ENCODE results near the gene S100B.

S100B gene

DNA sequence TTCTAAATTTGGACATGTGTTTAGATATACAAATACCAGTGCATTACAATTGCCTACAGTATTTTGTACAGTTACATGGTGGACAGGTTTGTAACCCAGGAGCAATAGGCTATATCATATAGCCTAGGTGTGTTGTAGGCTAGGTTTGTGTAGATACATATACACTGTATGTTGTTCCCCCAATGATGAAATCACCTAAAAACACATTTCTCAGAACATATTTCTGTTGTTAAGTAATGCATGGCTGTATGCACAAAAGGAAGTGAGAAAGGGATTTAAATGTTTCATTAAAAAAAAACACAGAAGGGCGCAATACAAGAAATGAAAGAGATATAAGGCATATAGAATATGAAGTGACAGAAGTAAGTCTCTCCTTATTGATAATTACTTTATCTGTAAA is 32.0 kb downstream of the S100B start:
- TF ChIP-seq, protein P1, sequence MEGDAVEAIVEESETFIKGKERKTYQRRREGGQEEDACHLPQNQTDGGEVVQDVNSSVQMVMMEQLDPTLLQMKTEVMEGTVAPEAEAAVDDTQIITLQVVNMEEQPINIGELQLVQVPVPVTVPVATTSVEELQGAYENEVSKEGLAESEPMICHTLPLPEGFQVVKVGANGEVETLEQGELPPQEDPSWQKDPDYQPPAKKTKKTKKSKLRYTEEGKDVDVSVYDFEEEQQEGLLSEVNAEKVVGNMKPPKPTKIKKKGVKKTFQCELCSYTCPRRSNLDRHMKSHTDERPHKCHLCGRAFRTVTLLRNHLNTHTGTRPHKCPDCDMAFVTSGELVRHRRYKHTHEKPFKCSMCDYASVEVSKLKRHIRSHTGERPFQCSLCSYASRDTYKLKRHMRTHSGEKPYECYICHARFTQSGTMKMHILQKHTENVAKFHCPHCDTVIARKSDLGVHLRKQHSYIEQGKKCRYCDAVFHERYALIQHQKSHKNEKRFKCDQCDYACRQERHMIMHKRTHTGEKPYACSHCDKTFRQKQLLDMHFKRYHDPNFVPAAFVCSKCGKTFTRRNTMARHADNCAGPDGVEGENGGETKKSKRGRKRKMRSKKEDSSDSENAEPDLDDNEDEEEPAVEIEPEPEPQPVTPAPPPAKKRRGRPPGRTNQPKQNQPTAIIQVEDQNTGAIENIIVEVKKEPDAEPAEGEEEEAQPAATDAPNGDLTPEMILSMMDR (IDR thresholded peaks at IDR 0.05): no peak
- H3K36me3 ChIP-seq: peaks cover 44 to 50% (median 46%) of the 10 kb centered on the region in 3 donors
- H3K9me3 ChIP-seq: peaks cover 0 to 10% (median 1%) of the 10 kb centered on the region in 3 donors
- intact Hi-C loops (cut with DNase I; ENCODE audit: low total_unique reads): no loop called here
- no peaks in the 10 kb centered on the region for H3K4me1 ChIP-seq
- DNase-seq: no peak
- no peaks in the 10 kb centered on the region for H3K27me3 ChIP-seq
- no peak overlapping the region for H3K4me3 ChIP-seq
- no peak overlapping the region for H3K27ac ChIP-seq

DNA sequence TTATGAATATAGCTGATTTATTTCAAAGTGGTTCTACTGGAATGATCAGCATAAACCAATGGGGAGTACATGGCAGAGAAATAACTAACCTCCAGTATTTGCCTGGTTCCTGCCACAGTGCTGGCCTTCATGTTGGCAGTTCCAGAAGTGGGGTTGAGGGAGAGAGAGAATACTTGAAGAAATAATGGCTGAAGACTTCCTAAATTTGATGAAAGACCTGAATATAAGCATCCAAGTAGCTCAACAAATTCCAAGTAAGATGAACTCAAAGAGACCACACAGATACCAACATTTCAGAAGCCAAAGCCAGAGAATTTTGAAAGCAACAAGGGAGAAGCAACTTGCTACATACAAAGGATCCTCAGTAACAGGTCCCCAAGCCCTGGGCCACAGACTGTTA is 34.3 kb downstream of the S100B start:
- peaks cover 60 to 73% (median 68%) of the 10 kb centered on the region in 3 donors for H3K36me3 ChIP-seq
- H3K9me3 ChIP-seq: peaks cover 0 to 10% (median 0%) of the 10 kb centered on the region in 3 donors
- no peaks in the 10 kb centered on the region for H3K4me1 ChIP-seq
- H3K27ac ChIP-seq: no peak overlapping the region
- no peak overlapping the region for H3K4me3 ChIP-seq
- intact Hi-C loops (cut with DNase I; ENCODE audit: low total_unique reads): no loop called here
- no peak for DNase-seq
- TF ChIP-seq, protein P1 (IDR thresholded peaks at IDR 0.05): no peak
- H3K27me3 ChIP-seq: no peaks in the 10 kb centered on the region

DNA sequence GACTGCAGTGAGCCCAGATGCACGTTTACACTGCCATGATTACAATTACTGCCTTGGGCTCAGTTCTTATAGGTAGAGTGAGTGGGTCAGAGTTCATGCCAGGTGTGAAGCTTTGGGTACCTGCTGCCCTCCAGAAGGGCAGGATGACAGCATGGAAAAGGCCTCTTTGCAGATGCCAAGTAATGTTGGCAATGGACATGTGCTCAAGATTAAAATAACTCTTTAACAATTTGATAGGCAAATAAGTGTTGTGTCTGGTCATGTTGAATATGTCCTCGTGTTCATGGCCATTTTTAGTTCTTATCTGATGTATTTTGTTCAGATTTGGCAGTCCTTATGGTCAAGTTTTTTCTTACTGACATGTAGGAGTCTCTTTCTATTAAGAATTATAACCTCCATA is 34.8 kb downstream of the S100B start:
- peaks cover 61 to 77% (median 73%) of the 10 kb centered on the region in 3 donors for H3K36me3 ChIP-seq

DNA sequence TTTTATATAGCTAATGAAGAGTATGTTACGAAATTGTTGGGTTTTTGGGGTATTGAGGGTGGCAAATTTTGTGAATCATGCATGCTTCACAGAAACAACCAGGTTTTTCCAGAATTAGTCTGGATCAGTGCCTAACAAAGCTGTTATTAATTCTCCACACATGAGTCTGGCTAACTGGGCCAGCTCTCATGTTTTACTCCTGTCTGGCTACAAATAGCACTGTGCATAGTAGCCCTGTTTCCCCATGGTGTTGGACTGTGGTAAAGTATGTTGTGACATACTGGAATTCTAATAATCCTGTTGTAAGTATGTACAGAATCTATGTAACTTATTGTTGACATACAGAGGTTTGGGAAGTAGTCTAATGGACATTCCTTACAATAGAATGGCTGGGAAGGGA is 35.8 kb downstream of the S100B start:
- H3K4me3 ChIP-seq: no peak overlapping the region
- H3K36me3 ChIP-seq: peaks cover 71 to 87% (median 84%) of the 10 kb centered on the region in 3 donors
- intact Hi-C loops (cut with DNase I; ENCODE audit: low total_unique reads): no loop called here
- peaks cover 0 to 10% (median 0%) of the 10 kb centered on the region in 3 donors for H3K9me3 ChIP-seq
- TF ChIP-seq, protein P1 (IDR thresholded peaks at IDR 0.05): no peak
- DNase-seq: no peak
- H3K4me1 ChIP-seq: no peaks in the 10 kb centered on the region
- no peak overlapping the region for H3K27ac ChIP-seq
- H3K27me3 ChIP-seq: no peaks in the 10 kb centered on the region

More for the DNA sequence above, 34.8 kb downstream of the S100B start:
- no peak for DNase-seq
- no peaks in the 10 kb centered on the region for H3K4me1 ChIP-seq
- H3K27ac ChIP-seq: no peak overlapping the region
- no peaks in the 10 kb centered on the region for H3K27me3 ChIP-seq
- TF ChIP-seq, protein P1 (IDR thresholded peaks at IDR 0.05): no peak
- no peak overlapping the region for H3K4me3 ChIP-seq
- peaks cover 0 to 10% (median 0%) of the 10 kb centered on the region in 3 donors for H3K9me3 ChIP-seq
- intact Hi-C loops (cut with DNase I; ENCODE audit: low total_unique reads): no loop called here

DNA sequence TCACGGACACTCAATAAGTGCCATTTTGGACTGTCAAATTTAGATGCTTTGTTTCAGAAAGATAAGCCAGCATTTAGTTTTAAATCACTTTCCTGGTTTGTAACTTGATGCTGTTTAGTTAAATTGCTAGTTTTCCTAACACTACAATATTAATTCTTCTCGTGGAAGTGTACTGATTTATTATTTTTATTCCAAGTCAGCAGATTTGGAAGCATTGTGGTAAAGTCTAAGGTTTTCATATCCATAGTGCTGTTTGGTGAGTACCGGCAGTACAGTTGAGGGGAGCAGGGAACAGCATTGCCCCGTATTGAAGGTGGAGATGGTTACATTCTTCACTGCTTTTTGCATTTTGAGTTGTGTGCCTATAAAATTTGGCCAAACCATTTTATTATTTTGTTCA is 36.3 kb downstream of the S100B start:
- no peak for DNase-seq
- Histone ChIP-seq H3K4me3 (no peak overlapping the region), H3K9me3 (peaks cover 0 to 10% (median 0%) of the 10 kb centered on the region in 3 donors), H3K27me3 (no peaks in the 10 kb centered on the region), H3K36me3 (peaks cover 77 to 92% (median 89%) of the 10 kb centered on the region in 3 donors), H3K4me1 (no peaks in the 10 kb centered on the region), H3K27ac (no peak overlapping the region)
- TF ChIP-seq, protein P1 (IDR thresholded peaks at IDR 0.05): no peak
- intact Hi-C loops (cut with DNase I; ENCODE audit: low total_unique reads): no loop called here

DNA sequence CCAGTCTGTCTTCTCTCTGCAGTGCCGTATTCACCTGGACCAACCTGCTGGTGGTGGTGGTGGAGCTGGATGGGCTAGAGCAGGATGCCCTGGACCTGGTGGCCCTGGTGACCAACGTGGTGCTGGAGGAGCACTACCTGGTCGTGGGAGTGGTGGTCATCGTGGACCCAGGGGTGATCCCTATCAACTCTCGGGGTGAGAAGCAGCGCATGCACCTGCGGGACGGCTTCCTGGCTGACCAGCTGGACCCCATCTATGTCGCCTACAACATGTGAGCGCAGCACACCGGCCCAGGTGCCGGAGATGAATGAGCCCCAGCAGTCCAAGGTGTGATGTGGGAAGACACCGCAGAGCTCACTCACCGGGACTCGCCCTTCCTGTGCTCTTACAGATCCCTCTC is 37.5 kb downstream of the S100B start:
- Histone ChIP-seq H3K27ac (no peak overlapping the region), H3K4me1 (no peaks in the 10 kb centered on the region), H3K9me3 (peaks cover 0 to 10% (median 0%) of the 10 kb centered on the region in 3 donors), H3K4me3 (no peak overlapping the region), H3K36me3 (peaks cover 77 to 95% (median 94%) of the 10 kb centered on the region in 3 donors), H3K27me3 (no peaks in the 10 kb centered on the region)
- intact Hi-C loops (cut with DNase I; ENCODE audit: low total_unique reads): no loop called here
- DNase-seq: no peak
- TF ChIP-seq, protein P1 (IDR thresholded peaks at IDR 0.05): no peak

Data from tibial artery (tissue), 4 donors.